ENCODE data around the gene OGA. TPM values are rescaled to one million over a fixed set of nuclear protein-coding genes. Genes with fewer than 3 reads are reported as not detected.

OGA gene
- total RNA-seq, 1 donor from 2014 or later: 148 TPM

DNA sequence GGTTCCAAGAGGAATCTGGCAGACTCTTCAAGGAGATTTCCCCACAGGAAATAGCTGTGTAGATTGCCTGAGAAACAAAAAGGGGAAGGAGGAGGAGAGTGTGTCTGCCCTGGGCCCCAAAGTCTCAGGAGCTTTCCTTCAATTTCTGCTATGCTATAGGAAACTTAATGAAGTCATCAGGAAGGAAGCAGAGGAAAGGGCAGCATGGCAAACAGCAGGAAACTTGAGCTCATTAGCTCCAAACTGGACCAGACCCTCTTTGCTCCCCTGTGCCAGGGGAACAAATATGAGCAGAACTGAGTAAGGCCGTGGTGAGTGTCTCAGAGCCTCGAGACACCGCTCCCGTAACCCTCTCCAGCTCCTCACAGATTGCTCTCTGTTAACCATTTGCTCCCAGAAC is 30.2 kb upstream of the OGA start:
- Histone ChIP-seq H3K27ac (ENCODE audit: low read depth, low read length) (no peak overlapping the region), H3K36me3 (ENCODE audit: control insufficient read depth in 3 of 3, insufficient read depth in 3 of 3, low read length in 3 of 3) (peaks cover 16 to 38% (median 18%) of the 10 kb centered on the region in 3 donors), H3K4me1 (ENCODE audit: control insufficient read depth in 3 of 3, insufficient read depth in 3 of 3, low read length in 3 of 3) (peaks cover 0 to 11% (median 0%) of the 10 kb centered on the region in 3 donors), H3K9ac (ENCODE audit: low read depth in 1 of 3, low read length in 3 of 3) (no peak overlapping the region), H3K27me3 (ENCODE audit: control insufficient read depth in 3 of 3, insufficient read depth in 3 of 3, low read length in 3 of 3) (peaks cover 0 to 3% (median 0%) of the 10 kb centered on the region in 3 donors), H3K4me3 (ENCODE audit: low read length in 3 of 3) (no peak overlapping the region), H3K9me3 (ENCODE audit: control insufficient read depth in 3 of 3, low read length in 3 of 3) (no peaks in the 10 kb centered on the region)

DNA sequence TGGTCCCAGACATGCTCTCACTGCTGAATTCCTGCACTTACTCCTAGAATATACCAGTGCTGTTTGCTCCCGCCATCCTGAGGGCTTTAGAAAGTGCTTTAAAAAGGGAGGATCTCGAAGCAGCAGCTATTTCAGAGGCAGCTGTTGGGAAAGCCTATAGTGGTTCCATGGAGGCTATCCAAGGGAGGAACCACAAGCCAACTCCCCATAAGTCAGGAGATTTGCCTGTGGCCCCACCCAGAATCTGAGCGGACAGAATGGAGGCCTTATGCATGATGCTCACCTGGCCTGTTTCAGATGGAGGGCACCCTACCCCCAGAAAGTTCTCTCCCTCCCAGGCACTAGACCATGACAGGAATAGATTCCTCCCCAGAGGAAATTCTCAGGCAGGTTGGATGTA is 27.6 kb upstream of the OGA start:
- no peak overlapping the region for H3K4me3 ChIP-seq (ENCODE audit: low read length in 3 of 3)
- H3K4me1 ChIP-seq (ENCODE audit: control insufficient read depth in 3 of 3, insufficient read depth in 3 of 3, low read length in 3 of 3): peaks cover 5 to 24% (median 9%) of the 10 kb centered on the region in 3 donors
- peaks cover 16 to 38% (median 18%) of the 10 kb centered on the region in 3 donors for H3K36me3 ChIP-seq (ENCODE audit: control insufficient read depth in 3 of 3, insufficient read depth in 3 of 3, low read length in 3 of 3)
- H3K27ac ChIP-seq (ENCODE audit: low read depth, low read length): no peak overlapping the region
- H3K9ac ChIP-seq (ENCODE audit: low read depth in 1 of 3, low read length in 3 of 3): no peak overlapping the region
- no peaks in the 10 kb centered on the region for H3K9me3 ChIP-seq (ENCODE audit: control insufficient read depth in 3 of 3, low read length in 3 of 3)
- H3K27me3 ChIP-seq (ENCODE audit: control insufficient read depth in 3 of 3, insufficient read depth in 3 of 3, low read length in 3 of 3): peaks cover 0 to 3% (median 0%) of the 10 kb centered on the region in 3 donors

DNA sequence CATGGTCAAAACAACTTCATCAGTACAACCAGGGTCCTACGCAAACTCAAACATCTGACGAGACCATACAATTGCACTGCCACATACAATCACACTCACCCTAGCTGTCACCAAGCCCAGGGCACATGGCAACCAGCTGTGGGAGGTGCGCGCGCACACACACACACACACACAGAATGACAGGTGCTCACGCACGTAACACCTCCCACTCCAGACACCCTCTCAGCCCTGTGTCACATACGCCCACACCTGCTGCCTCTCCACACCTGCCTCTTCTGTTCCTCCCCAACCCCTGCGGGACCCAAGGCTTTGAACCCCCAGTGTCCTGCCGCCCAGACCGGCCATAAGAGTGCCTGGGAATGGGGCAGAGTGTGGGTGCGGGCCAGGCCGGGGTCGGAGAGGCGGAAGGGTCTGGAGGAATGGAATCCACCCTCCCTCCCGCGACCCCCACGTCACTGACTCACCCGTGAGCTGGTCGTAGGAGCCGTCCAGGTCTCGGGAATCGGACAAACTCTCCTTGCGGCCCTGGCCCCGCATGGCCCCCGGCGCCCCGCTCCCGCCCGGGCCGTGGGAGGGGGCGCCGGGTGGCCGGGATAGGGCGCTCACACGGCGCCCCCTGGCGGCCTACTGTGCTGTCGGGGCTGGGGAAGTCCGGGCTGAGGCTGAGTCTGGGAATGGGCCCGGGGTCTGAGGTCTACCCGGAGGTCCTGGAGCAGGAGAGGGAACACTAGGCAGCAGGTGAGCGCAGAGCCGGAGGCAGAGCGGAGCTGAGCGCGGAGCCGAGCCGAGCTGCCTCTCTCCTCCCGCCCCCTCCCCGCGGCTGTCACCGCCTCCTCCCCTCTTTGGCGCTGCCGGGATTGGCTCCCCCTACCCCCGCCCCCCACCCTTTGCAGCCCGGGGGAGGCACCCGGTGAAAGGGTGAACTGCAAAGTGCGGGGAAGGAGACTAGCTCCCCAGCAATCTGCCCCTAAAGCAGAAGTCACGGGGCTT is 25.1 kb upstream of the OGA start, which contains the start of gene KCNIP2:
TSS of gene KCNIP2 (minus strand) at position 769 of the 990 bp plus-strand sequence. CDS start at position 537, 232 bp downstream.
- Histone ChIP-seq H3K36me3 (ENCODE audit: control insufficient read depth in 3 of 3, insufficient read depth in 3 of 3, low read length in 3 of 3) (peaks cover 3 to 27% (median 10%) of the 10 kb centered on the region in 3 donors), H3K9ac (ENCODE audit: low read depth in 1 of 3, low read length in 3 of 3) (no peak within 1 kb of the TSS), H3K9me3 (ENCODE audit: control insufficient read depth in 3 of 3, low read length in 3 of 3) (no peaks in the 10 kb centered on the region), H3K4me1 (ENCODE audit: control insufficient read depth in 3 of 3, insufficient read depth in 3 of 3, low read length in 3 of 3) (peaks cover 13 to 35% (median 25%) of the 10 kb centered on the region in 3 donors), H3K27ac (ENCODE audit: low read depth, low read length) (no peak within 1 kb of the TSS), H3K4me3 (ENCODE audit: low read length in 3 of 3) (no peak within 1 kb of the TSS), H3K27me3 (ENCODE audit: control insufficient read depth in 3 of 3, insufficient read depth in 3 of 3, low read length in 3 of 3) (no peaks in the 10 kb centered on the region)

DNA sequence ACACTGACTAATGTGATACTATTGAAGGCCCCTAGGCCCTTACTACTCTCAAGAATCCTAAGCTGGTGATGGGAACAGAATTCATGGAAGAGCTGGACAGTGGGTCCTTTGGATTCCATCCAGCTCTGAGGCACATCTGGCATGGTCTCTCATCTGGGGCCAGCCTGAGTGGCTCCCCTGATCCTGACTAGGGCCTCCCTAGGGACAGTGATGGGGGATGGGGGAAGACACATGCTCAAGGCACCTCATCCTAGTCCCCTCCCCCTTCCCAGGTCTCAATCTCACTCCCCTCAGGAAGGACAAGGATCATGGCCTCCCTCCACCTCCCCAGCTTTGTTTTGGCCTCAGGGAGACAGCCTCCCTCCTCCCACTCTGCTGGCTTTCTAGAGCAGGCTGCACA is 23.6 kb upstream of the OGA start:
- H3K4me1 ChIP-seq (ENCODE audit: control insufficient read depth in 3 of 3, insufficient read depth in 3 of 3, low read length in 3 of 3): peaks cover 13 to 37% (median 25%) of the 10 kb centered on the region in 3 donors
- no peak overlapping the region for H3K4me3 ChIP-seq (ENCODE audit: low read length in 3 of 3)
- no peak overlapping the region for H3K27ac ChIP-seq (ENCODE audit: low read depth, low read length)

DNA sequence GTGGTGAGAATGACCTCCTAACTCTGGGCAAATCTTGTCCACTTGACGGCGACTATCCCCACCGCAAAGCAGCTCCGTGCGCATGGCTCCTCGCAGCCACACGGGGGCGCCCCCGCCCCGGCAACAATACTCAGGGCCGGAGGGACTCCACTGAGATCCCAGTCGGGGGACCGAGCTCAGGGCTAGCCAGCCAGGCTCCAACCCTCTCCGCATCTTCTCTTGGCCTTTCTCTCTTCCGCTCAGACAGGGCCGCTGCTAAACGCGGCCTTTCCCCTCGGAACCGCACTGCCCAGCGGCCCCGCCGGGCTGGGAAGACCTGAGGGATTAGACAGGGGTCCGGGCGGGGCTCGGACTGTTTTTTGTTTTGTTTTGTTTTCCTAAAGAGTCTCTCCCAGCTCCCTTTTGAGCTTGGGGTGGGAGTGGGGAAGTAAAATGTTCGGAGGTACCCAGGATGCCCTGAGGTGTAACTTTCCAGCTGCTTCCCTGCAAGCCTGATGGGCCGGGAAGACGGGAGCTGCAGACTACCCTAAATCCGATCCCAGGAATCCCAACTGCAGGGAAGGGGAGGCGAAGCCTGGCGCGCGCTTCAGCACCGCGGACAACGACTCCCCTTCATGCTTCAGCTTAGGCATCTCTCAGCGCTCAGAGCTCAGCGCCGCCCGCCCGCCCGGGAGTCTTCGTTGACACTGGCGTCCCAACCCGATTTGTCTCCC is 22.7 kb upstream of the OGA start:
- no peaks in the 10 kb centered on the region for H3K9me3 ChIP-seq (ENCODE audit: control insufficient read depth in 3 of 3, low read length in 3 of 3)
- no peaks in the 10 kb centered on the region for H3K27me3 ChIP-seq (ENCODE audit: control insufficient read depth in 3 of 3, insufficient read depth in 3 of 3, low read length in 3 of 3)
- H3K4me1 ChIP-seq (ENCODE audit: control insufficient read depth in 3 of 3, insufficient read depth in 3 of 3, low read length in 3 of 3): peaks cover 13 to 37% (median 25%) of the 10 kb centered on the region in 3 donors
- peaks cover 0 to 7% (median 0%) of the 10 kb centered on the region in 3 donors for H3K36me3 ChIP-seq (ENCODE audit: control insufficient read depth in 3 of 3, insufficient read depth in 3 of 3, low read length in 3 of 3)
- H3K27ac ChIP-seq (ENCODE audit: low read depth, low read length): no peak overlapping the region
- peak overlapping the region; percentile 25 to 60 (median 38) for H3K4me3 ChIP-seq (ENCODE audit: low read length in 3 of 3)
- H3K9ac ChIP-seq (ENCODE audit: low read depth in 1 of 3, low read length in 3 of 3): peak overlapping the region in 1 of 3 donors; percentile 8

More for the DNA sequence above, 23.6 kb upstream of the OGA start:
- Histone ChIP-seq H3K36me3 (ENCODE audit: control insufficient read depth in 3 of 3, insufficient read depth in 3 of 3, low read length in 3 of 3) (peaks cover 0 to 13% (median 3%) of the 10 kb centered on the region in 3 donors), H3K27me3 (ENCODE audit: control insufficient read depth in 3 of 3, insufficient read depth in 3 of 3, low read length in 3 of 3) (no peaks in the 10 kb centered on the region), H3K9ac (ENCODE audit: low read depth in 1 of 3, low read length in 3 of 3) (no peak overlapping the region), H3K9me3 (ENCODE audit: control insufficient read depth in 3 of 3, low read length in 3 of 3) (no peaks in the 10 kb centered on the region)

DNA sequence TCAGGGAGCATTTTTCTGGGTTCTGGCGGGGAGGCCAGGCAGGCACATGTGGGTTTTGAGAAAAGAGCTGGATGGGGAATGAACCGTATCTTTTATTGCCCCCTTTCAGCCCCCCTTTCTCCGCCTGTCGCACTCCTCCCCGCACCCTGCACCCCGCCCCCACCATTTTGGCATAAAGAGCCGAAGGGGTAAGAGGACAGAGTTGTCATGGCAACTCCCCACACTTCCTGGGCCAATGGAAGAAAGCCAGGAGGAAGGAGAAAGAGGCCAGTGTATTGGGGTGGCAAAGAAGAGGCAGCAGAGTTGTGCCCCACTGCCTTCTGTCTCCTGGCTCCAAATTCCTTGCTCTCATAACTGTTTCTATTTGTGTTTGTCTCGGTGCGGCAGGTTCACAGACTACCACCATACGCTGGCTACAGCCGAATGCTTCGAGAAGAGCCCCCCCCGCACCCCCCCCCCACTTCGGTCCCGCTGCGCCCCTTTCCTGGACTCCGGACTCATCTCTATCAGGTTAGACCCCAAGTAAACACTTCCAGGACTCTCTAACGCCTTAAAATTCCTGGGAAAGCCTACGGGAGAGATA is 21.9 kb upstream of the OGA start:
- Histone ChIP-seq H3K4me1 (ENCODE audit: control insufficient read depth in 3 of 3, insufficient read depth in 3 of 3, low read length in 3 of 3) (peaks cover 13 to 37% (median 25%) of the 10 kb centered on the region in 3 donors), H3K27me3 (ENCODE audit: control insufficient read depth in 3 of 3, insufficient read depth in 3 of 3, low read length in 3 of 3) (no peaks in the 10 kb centered on the region), H3K36me3 (ENCODE audit: control insufficient read depth in 3 of 3, insufficient read depth in 3 of 3, low read length in 3 of 3) (peaks cover 0 to 1% (median 0%) of the 10 kb centered on the region in 3 donors), H3K9me3 (ENCODE audit: control insufficient read depth in 3 of 3, low read length in 3 of 3) (no peaks in the 10 kb centered on the region), H3K9ac (ENCODE audit: low read depth in 1 of 3, low read length in 3 of 3) (no peak overlapping the region), H3K27ac (ENCODE audit: low read depth, low read length) (no peak overlapping the region), H3K4me3 (ENCODE audit: low read length in 3 of 3) (peak overlapping the region in 1 of 3 donors; percentile 38)

DNA sequence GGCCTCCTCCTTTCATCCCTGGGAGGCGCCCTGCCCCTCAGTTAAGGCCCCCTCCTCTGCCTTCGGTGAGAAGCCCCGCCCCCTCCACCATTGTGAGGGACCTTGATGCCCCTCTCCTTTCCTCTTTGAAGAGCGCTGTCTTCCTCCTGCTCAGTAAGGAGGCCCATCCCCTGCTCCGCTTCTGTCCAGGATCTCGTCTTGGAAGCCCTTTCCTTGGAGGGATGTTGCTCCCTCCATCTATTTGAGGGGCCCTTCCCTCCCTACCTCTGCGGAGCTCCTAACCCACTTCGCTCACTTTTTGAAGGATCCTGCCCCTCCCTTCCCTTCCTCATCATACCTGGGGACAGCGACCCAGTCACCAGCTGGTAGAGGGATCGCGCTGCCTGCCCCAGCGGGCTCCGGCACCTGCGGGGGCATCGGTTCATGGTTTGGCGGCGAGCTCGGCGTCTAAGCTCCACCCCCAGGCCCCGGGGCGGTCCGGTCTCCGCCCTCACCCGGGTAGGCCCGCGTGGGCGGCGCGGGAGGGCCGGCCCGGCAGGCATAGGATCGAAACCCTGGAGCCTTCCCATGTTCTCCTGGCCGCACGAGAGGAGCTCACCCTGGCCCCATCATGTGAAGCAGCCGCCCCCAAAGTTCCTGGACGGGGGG is 21.3 kb upstream of the OGA start:
- Histone ChIP-seq H3K27ac (ENCODE audit: low read depth, low read length) (no peak overlapping the region), H3K9me3 (ENCODE audit: control insufficient read depth in 3 of 3, low read length in 3 of 3) (no peaks in the 10 kb centered on the region), H3K36me3 (ENCODE audit: control insufficient read depth in 3 of 3, insufficient read depth in 3 of 3, low read length in 3 of 3) (no peaks in the 10 kb centered on the region), H3K4me1 (ENCODE audit: control insufficient read depth in 3 of 3, insufficient read depth in 3 of 3, low read length in 3 of 3) (peaks cover 13 to 37% (median 25%) of the 10 kb centered on the region in 3 donors), H3K4me3 (ENCODE audit: low read length in 3 of 3) (no peak overlapping the region), H3K27me3 (ENCODE audit: control insufficient read depth in 3 of 3, insufficient read depth in 3 of 3, low read length in 3 of 3) (no peaks in the 10 kb centered on the region), H3K9ac (ENCODE audit: low read depth in 1 of 3, low read length in 3 of 3) (no peak overlapping the region)

DNA sequence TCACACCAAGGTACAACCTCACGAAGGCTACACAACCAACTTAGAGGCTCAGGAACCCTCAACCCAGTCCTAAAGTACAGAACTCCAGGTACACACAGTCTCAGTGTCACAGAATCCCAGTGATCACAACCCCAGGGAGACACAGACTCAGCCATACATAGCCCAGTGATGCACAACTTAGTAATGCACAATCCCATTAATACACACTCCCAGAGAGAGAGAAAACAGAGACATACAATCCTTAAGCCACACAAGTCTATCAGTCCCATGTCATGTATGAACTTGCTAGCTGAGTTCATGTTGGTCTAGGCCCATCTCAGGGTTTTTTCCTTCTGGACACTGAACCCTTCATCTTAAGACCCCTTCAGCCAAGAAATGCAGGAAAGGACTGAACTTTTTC is 20.8 kb upstream of the OGA start:
- Histone ChIP-seq H3K36me3 (ENCODE audit: control insufficient read depth in 3 of 3, insufficient read depth in 3 of 3, low read length in 3 of 3) (no peaks in the 10 kb centered on the region), H3K4me1 (ENCODE audit: control insufficient read depth in 3 of 3, insufficient read depth in 3 of 3, low read length in 3 of 3) (peaks cover 13 to 37% (median 25%) of the 10 kb centered on the region in 3 donors), H3K9ac (ENCODE audit: low read depth in 1 of 3, low read length in 3 of 3) (no peak overlapping the region), H3K9me3 (ENCODE audit: control insufficient read depth in 3 of 3, low read length in 3 of 3) (no peaks in the 10 kb centered on the region), H3K27ac (ENCODE audit: low read depth, low read length) (no peak overlapping the region), H3K27me3 (ENCODE audit: control insufficient read depth in 3 of 3, insufficient read depth in 3 of 3, low read length in 3 of 3) (no peaks in the 10 kb centered on the region), H3K4me3 (ENCODE audit: low read length in 3 of 3) (no peak overlapping the region)

DNA sequence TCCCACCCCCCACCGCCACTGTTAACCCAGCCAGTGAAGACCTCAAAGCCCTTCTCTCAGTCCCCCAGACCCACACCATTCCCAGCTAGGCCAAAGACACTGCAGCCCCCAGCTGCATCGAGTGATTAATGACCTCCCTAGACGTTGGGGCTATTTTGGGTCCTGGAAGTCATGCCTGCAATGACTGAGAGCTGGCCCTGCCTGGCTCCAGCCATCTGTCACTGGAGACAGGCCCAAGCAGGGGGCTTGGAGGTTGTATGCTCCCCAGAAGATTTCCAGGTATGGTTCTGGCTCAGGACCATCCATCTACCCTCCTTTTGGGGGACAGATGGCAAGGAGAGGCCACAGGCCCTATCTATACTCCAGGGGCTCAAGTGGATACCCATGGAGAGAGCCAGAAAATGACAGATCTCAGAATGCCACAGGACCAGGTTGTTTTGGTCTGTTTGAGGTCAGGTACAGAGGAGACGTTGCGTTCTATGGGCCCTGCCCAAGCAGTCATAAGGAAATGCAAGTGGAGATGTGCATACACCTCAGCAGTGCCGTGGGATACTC is 20.2 kb upstream of the OGA start:
- no peaks in the 10 kb centered on the region for H3K27me3 ChIP-seq (ENCODE audit: control insufficient read depth in 3 of 3, insufficient read depth in 3 of 3, low read length in 3 of 3)
- H3K27ac ChIP-seq (ENCODE audit: low read depth, low read length): no peak overlapping the region
- H3K4me1 ChIP-seq (ENCODE audit: control insufficient read depth in 3 of 3, insufficient read depth in 3 of 3, low read length in 3 of 3): peaks cover 13 to 37% (median 25%) of the 10 kb centered on the region in 3 donors
- H3K36me3 ChIP-seq (ENCODE audit: control insufficient read depth in 3 of 3, insufficient read depth in 3 of 3, low read length in 3 of 3): no peaks in the 10 kb centered on the region
- no peak overlapping the region for H3K4me3 ChIP-seq (ENCODE audit: low read length in 3 of 3)
- H3K9me3 ChIP-seq (ENCODE audit: control insufficient read depth in 3 of 3, low read length in 3 of 3): no peaks in the 10 kb centered on the region
- H3K9ac ChIP-seq (ENCODE audit: low read depth in 1 of 3, low read length in 3 of 3): no peak overlapping the region
